HG03103 (cell line): ENCODE measurements around the gene TTC33.

ENCODE experiments used
- ATAC-seq: cut with Tn5 transposase; IDR thresholded peaks from one replicate; pipeline ENCODE4 v1.9.1; 2021; ENCODE audit warnings: low read depth; ENCODE audit not compliant: unreplicated experiment

TTC33 gene

GRCh38 chr5:40622463-40623252 is 133.1 kb downstream of the TTC33 start:
- ATAC-seq = no peak

- no peak for ATAC-seq
Observed at GRCh38 chr5:40619421-40619820, 136.3 kb downstream of the TTC33 start.

DNA sequence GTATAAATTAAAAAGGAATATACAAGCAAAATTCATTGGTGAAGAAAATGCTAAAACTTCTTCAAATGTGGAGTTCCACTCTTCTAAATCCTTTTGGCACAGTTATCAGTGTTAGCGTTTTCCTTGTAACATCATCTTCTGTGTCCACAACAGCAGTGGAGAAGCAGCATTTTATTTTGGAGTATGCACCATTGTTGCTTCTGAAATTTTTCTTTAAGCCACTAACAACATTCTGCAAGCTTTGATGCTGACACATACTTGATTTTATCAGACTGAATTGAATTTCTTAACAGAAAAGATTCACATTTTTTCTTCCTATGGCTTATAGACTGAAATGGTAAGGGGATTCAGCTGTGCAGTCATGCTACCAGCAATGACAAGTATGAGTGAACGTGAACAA is 136.8 kb downstream of the TTC33 start:
- no peak for ATAC-seq

GRCh38 chr5:40616781-40617180 is 139.0 kb downstream of the TTC33 start:
- ATAC-seq = peak; percentile 89

DNA sequence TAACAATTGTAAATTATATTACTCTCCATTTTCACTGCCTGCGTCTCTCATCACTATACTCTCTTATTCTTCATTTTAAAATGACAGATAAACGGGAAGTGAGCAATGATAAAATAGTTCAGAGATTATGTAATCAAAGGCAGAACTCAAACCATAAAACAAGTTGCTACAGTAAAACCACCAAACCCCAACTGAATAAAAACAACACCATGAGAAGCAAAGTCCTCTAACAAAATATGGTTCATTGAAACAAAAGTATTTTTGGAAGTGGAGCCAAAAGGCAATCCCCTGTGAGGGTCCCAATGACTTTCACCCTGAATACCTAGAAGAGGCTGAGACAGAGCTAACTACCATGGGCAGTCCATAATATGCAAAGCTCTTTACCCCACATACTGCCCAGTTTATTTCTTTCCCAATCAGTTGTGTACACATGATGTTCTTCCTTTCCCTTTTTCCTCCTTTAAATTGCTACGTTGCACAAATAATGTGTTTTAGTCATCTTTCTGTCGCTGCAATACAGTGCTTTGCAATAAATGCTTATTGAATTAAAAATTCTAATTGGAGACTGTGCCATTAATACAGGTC is 140.1 kb downstream of the TTC33 start:
- no peak for ATAC-seq

GRCh38 chr5:40614923-40615585 is 140.7 kb downstream of the TTC33 start:
- ATAC-seq = no peak

DNA sequence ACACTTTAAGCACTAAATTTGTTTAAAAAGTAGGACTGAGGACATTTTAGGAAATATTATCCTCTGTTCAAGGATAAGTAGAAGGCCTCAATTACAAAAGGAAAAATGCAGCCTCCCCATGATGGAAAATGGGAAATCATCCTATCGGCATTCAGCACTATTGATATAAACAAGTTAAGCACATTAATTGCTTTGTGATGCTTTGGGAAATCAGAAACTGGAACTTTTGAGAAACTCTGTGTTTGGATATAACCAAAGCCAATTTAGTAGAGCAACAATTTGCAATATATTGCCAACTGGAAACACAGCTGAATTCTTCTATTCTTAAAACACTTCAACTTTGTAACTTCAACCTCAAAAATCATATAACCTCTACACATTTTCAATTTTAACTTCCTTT is 141.3 kb downstream of the TTC33 start:
- no peak for ATAC-seq

GRCh38 chr5:40607202-40607601 is 148.6 kb downstream of the TTC33 start:
- ATAC-seq = no peak

- no peak for ATAC-seq
Observed at GRCh38 chr5:40606077-40606765, 149.5 kb downstream of the TTC33 start.

DNA sequence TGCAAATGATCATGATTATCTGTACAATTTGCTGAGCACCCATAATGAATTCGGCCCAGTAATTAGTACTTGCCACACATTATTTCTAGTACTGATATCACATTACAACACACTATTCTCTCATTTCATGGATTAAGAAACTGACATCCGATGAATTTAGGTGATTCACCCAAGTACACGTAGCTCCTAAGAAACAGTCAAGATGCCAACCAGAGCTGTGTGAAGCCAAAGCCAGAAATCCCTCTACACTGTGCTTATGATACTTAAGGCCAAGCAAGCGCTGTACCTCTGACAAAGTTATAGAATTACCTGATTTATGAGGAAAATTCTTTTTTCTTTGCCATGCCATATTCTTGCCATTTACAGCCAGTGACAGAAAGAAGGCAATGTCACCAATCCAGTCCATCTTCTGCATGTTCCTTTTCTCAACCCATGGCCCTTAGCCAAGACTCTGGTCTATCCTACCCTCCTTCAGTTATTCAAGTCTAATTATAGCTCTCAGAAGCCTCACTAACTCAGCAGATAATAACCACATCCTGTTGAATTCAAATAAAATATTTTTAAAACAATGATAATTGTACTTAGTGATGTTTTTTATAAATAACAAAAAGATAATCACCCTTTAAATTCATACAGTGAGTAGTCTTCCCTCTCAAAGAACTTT is 150.3 kb downstream of the TTC33 start:
- no peak for ATAC-seq

GRCh38 chr5:40603378-40603777 is 152.4 kb downstream of the TTC33 start:
- ATAC-seq = no peak

- ATAC-seq = no peak
Observed at GRCh38 chr5:40601198-40601868, 154.4 kb downstream of the TTC33 start.

GRCh38 chr5:40600383-40600782 is 155.4 kb downstream of the TTC33 start:
- ATAC-seq = no peak

DNA sequence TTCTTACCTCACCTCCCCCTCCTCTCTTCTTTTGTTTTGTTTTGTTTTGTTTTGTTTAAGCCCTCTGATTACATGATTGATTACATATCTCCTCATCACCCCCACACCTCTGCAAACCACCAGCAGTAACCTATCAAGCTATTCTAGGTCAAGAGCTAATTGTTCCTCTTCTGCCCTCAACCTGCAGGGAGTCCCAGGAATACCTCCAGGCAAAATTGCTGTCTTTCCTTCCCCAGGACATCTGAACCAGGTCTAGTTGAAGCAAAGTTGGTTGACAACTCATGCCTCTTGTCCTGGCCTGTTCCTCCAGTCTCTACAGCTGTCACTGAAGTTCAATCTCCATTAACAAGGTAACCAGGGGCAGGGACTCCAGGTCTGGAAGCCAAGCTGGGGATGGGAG is 156.1 kb downstream of the TTC33 start:
- ATAC-seq = no peak

DNA sequence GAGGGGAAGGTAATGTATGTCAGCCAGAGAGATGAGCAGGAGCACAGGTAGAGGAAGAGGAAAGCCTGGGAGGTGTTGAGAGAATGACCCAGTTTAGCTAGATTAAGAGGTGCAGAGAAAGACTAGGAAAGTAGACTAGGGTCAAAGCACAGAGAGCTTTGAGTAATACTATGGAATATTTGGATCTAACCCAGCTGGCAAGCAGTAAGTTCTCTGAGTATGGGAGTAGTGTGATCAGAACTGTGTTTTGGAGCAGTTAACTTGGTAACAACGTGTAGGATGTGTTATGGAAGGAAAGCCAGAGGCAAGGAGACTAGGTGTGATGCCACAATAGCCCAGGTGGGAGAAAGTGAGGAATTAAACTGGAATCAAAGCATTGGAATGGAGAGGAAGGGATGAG is 160.9 kb downstream of the TTC33 start:
- ATAC-seq = no peak

DNA sequence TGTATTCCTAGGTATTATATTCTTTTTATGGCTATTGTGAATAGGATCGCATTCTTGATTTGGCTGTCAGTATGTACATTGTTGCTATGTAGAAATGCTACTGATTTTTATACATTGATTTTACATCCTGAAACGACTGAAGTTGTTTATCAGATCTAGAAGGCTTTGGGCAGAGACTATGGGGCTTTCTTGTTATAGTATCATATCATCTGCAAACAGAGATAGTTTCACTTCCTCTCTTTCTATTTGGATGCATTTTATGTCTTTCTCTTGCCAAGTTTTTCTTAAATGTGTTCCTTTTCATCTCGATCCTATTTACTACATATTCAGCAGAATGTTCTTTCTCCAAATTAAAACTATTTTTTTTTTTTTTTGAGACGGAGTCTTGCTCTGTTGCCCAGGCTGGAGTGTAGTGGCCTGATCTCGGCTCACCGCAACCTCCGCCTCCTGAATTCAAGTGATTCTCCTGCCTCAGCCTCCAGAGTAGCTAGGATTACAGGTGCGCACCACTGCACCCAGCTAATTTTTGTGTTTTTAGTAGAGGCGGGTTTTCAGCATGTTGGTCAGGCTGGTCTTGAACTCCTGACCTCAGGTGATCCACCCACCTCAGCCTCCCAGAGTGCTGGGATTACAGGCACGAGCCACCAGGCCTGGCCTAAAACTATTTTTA is 163.9 kb downstream of the TTC33 start:
- ATAC-seq = peak; percentile 91

- no peak for ATAC-seq
Observed at GRCh38 chr5:40587376-40587775, 168.4 kb downstream of the TTC33 start.

- ATAC-seq = no peak
Observed at GRCh38 chr5:40585537-40586267, 170.1 kb downstream of the TTC33 start.

GRCh38 chr5:40584054-40584453 is 171.7 kb downstream of the TTC33 start:
- ATAC-seq = no peak
